HG03108 (cell line): ENCODE measurements around the gene UBE2V1.

ENCODE experiments used
- ATAC-seq: cut with Tn5 transposase; IDR thresholded peaks from one replicate; pipeline ENCODE4 v1.9.1; 2021; ENCODE audit warnings: moderate library complexity; ENCODE audit not compliant: unreplicated experiment

The UBE2V1 gene

DNA sequence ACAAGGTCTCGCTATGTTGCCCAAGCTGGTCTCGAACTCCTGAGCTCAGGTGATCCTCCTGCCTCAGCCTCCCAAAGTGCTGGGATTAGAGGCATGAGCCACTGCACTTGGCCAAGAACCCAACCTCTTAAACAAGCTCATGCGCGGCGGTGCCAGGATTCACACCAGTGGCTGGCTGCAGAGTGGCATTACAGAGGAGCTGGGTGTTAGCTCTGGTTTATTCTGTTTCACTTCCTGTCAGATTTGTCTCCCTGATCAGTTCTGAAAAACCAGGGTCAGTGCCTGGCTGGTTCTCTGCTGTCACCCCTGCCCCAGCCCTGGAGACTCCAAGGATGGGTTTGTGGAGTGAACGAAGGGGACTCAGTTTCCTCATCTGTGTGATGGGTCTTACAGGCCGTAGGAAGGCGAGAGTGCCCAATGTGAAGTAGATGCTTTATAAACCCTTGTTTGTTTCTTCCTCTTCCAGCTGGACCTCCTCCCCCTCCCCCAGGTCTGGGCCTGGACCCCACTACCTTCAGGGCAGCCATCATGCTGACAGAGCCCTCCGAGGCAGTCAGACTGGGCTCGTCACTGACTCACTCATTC lies 63.4 kb downstream of the UBE2V1 start:
- ATAC-seq: no peak

GRCh38 chr20:50048420-50049166 lies 64.4 kb downstream of the UBE2V1 start:
- ATAC-seq: no peak

- no peak for ATAC-seq
Observed at GRCh38 chr20:50044353-50044960, 68.5 kb downstream of the UBE2V1 start.

DNA sequence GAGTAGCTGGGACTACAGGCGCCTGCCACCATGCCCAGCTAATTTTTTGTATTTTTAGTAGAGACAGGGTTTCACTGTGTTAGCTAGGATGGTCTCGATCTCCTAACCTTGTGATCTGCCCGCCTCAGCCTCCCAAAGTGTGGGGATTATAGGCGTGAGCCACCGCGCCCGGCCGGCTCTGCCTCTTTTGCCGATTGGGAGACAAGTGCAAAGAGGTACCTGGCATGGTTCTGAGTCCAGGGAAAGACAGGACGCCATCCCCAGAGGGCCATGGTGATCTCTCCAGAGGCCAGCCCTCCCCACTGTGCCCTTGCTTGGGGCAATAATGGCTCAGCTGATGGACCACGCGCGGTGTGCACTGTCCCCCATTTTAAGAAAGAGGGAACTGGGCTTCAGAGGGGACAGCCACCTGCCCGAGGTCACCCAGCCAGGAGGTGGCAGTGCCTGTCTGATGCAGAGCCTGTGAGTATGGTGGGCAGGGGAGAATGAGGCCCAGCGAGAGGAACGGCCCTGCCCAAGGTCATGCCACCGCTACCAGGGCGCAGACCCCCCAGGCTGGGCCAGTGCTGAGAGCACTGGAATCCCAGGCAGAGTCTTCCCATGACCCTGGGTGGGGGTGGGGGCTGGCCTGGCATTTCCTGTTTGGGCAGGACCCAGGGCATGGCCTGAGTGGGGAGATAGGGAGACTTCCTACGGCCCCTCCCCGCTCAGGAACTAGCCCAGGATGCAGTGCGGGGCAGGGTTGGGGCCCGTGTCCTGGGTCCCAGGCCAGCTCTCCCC lies 69.2 kb downstream of the UBE2V1 start:
- ATAC-seq: no peak

GRCh38 chr20:50042370-50043313 lies 70.3 kb downstream of the UBE2V1 start:
- ATAC-seq: no peak

DNA sequence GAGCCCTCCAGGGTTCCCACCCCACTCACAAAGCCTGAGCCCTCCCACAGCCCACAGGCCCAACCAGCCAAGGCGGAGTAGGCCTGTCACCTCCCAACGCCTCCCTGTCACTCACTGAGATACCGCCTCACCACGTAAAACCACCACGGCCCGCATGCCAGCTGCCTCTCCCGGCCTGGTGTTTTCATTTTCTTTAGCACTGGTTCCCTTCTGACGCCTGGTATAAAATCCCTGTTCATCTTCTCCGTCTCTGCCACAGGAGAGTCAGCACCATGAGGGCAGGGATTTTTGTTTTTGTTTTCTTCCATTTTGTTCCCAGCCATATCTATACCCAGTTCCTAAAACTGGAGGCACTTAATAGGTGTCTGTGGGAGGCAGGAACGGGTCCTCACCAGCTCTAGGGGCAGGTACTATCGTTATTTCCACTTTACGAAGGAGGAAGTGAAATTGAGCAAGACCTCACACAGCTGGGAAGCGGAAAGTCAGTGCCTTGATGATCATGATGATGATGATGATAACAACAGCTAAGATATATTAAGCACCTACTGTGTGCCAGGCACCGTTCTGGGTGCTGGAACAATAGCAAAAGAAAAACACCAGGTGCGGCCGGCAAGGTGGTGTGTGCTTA lies 71.6 kb downstream of the UBE2V1 start:
- ATAC-seq: no peak

DNA sequence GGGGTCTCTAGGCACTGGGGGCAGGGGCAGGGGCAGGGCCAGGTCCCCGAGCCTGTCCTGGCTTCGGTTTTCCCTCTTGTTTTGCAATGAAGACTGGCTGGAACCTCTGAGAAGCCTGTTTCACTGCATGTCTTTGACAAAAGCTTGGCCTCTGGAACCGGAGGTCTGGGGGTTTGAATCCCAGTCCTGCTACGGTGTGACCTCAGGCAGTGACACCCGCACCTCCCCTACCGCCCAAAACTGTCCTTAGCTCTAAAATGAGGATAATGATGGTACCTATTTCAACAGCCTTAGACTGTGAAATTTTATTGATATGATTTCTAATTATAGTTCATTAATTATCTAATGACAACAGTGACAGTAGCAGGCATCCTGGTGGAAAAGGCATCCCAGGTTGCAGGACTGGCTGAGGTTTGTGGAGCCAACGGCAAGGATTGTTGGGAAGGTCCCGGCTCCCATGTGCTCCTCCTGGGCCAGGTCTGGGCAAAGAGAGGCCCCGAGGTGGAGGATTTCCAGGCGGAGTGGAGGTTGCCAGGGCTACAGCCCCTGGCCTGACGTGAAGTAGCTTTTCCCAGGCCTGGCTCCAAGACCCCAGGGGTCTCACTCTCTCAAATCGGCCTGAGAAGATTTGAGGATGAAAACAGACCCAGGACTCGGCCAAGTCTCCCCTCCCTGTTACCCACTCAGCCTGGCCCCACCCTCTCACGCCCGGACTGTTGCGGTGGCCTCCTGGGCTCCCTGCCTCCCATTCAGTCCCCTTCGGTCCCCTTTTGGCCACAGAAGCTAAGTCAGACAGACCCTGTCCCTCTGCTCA lies 72.3 kb downstream of the UBE2V1 start:
- no peak for ATAC-seq

GRCh38 chr20:50039706-50040431 lies 73.1 kb downstream of the UBE2V1 start:
- no peak for ATAC-seq

- no peak for ATAC-seq
Observed at GRCh38 chr20:50038574-50038991, 74.4 kb downstream of the UBE2V1 start.

DNA sequence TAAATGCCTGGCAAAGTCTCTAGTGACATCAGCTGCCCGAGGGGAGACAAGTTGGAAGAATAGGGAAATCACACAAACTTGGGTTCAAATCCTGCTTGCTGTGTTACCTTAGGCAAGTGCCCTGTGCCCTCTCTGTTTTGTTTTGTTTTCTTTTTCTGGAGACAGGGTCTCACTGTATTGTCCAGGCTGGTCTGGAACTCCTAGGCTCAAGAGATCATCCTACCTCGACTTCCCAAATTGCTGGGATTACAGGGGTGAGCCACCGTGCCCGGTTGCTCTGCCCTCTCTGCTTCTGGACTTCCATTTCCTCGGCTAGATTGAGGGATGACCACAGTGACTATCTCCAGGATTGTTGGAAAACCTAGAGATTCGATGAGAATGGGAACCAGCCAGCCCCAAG lies 74.8 kb downstream of the UBE2V1 start:
- no peak for ATAC-seq

- ATAC-seq: no peak
Observed at GRCh38 chr20:50037575-50037974, 75.4 kb downstream of the UBE2V1 start.

GRCh38 chr20:50037123-50037522 lies 75.8 kb downstream of the UBE2V1 start:
- no peak for ATAC-seq

GRCh38 chr20:50036703-50037102 lies 76.2 kb downstream of the UBE2V1 start:
- ATAC-seq: no peak

- ATAC-seq: no peak
Observed at GRCh38 chr20:50034567-50035180, 78.3 kb downstream of the UBE2V1 start.

DNA sequence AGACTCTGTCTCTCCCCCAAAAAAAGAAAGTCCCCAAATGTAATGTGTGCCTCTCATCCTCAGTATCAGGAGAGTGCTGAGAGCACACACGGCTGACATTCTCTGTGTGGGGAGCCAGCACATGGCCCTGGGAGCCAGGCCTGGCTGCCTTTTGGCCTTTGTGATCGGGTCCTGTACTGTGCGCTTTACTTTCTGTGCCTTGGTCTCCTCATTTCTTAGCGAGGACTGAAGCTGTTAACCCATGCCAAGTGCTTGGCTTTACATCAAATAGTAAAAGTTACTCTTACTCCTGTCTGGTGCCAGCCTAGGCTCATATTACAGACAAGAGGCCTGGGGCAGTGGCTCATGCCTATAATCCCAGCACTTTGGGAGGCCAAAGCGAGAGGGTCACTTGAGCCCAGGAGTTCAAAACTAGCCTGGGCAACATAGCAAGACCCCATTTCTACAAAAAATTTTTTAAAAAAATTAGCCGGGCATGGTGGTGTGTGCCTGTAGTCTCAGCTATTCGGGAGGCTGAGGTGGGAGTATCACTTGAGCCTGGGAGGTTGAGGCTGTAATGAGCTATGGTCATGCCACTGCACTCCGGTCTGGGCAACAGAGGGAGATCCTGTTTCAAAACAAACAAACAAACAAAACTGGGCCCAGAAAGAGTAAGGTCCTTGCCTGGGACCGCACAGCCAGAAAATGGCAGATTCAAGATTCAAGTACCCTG lies 79.8 kb downstream of the UBE2V1 start:
- no peak for ATAC-seq
